ENCODE measurements around the gene CDH13. TPM values are rescaled to one million over a fixed set of nuclear protein-coding genes. Genes with fewer than 3 reads are reported as not detected.

The CDH13 gene
- total and polyA plus RNA-seq, 2 experiments from 2014 or later = 1.6 to 4.4 TPM

GRCh38 chr16:83044589-83044988 is 417.8 kb downstream of the CDH13 start (continued):
- no peak for TF ChIP-seq ETS1 (IDR thresholded peaks at IDR 0.05)
- no peak for TF ChIP-seq ZNF331 (CRISPR knock-in tag; IDR thresholded peaks at IDR 0.05; ENCODE audit: low read depth)
- TF ChIP-seq, protein P1, sequence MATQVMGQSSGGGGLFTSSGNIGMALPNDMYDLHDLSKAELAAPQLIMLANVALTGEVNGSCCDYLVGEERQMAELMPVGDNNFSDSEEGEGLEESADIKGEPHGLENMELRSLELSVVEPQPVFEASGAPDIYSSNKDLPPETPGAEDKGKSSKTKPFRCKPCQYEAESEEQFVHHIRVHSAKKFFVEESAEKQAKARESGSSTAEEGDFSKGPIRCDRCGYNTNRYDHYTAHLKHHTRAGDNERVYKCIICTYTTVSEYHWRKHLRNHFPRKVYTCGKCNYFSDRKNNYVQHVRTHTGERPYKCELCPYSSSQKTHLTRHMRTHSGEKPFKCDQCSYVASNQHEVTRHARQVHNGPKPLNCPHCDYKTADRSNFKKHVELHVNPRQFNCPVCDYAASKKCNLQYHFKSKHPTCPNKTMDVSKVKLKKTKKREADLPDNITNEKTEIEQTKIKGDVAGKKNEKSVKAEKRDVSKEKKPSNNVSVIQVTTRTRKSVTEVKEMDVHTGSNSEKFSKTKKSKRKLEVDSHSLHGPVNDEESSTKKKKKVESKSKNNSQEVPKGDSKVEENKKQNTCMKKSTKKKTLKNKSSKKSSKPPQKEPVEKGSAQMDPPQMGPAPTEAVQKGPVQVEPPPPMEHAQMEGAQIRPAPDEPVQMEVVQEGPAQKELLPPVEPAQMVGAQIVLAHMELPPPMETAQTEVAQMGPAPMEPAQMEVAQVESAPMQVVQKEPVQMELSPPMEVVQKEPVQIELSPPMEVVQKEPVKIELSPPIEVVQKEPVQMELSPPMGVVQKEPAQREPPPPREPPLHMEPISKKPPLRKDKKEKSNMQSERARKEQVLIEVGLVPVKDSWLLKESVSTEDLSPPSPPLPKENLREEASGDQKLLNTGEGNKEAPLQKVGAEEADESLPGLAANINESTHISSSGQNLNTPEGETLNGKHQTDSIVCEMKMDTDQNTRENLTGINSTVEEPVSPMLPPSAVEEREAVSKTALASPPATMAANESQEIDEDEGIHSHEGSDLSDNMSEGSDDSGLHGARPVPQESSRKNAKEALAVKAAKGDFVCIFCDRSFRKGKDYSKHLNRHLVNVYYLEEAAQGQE (IDR thresholded peaks at IDR 0.05; ENCODE audit: unreplicated experiment) = no peak
- TF ChIP-seq, protein P2, sequence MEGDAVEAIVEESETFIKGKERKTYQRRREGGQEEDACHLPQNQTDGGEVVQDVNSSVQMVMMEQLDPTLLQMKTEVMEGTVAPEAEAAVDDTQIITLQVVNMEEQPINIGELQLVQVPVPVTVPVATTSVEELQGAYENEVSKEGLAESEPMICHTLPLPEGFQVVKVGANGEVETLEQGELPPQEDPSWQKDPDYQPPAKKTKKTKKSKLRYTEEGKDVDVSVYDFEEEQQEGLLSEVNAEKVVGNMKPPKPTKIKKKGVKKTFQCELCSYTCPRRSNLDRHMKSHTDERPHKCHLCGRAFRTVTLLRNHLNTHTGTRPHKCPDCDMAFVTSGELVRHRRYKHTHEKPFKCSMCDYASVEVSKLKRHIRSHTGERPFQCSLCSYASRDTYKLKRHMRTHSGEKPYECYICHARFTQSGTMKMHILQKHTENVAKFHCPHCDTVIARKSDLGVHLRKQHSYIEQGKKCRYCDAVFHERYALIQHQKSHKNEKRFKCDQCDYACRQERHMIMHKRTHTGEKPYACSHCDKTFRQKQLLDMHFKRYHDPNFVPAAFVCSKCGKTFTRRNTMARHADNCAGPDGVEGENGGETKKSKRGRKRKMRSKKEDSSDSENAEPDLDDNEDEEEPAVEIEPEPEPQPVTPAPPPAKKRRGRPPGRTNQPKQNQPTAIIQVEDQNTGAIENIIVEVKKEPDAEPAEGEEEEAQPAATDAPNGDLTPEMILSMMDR (conservative IDR thresholded peaks at IDR 0.05; ENCODE audit: low read depth in 2 of 2) = no peak
- no peak for TF ChIP-seq EZH2 (IDR thresholded peaks at IDR 0.05; ENCODE audit: low read depth, unreplicated experiment)
- no peak for TF ChIP-seq NANOG (IDR thresholded peaks at IDR 0.05; ENCODE audit: borderline replicate concordance)

GRCh38 chr16:83045790-83046189 is 419.0 kb downstream of the CDH13 start:
- no peaks in the 10 kb centered on the region; the same call in 2 of the 3 replicates for H3K36me3 Mint-ChIP-seq (ENCODE audit: low read depth)
- H3K27ac ChIP-seq (ENCODE audit: low read depth) = no peak overlapping the region
- H3K27me3 Mint-ChIP-seq (ENCODE audit: insufficient read depth, low read depth, poor library complexity) = peaks cover 3% of the 10 kb centered on the region
- no peak for ATAC-seq
- DNase-seq (ENCODE audit: low spot score) = no peak
- H3K9me3 Mint-ChIP-seq = peaks cover 12% of the 10 kb centered on the region
- H3K27ac Mint-ChIP-seq = no peak overlapping the region
- H2AFZ ChIP-seq = no peak overlapping the region
- H3K4me1 Mint-ChIP-seq = 0 out of 3 replicates have a peak, but pooled peaks cover 3% of the 10 kb centered on the region
- H3K4me3 Mint-ChIP-seq = no peak overlapping the region
- H3K4me3 ChIP-seq = no peak overlapping the region
- peaks cover 3% of the 10 kb centered on the region; the same call in 1 of the 2 replicates for H3K9me2 ChIP-seq (ENCODE audit: insufficient read depth)
- H3K27me3 ChIP-seq (ENCODE audit: insufficient read depth) = no peaks in the 10 kb centered on the region
- no peaks in the 10 kb centered on the region for H4K20me1 ChIP-seq (replicated peaks; ENCODE audit: insufficient read depth)
- TF ChIP-seq ZNF114 (CRISPR knock-in tag; IDR thresholded peaks at IDR 0.05) = no peak
- H3K79me2 ChIP-seq (replicated peaks; ENCODE audit: insufficient read depth) = no peaks in the 10 kb centered on the region
- H3F3A ChIP-seq (replicated peaks; ENCODE audit: low read depth) = no peaks in the 10 kb centered on the region
- H3K4me1 ChIP-seq (ENCODE audit: insufficient read depth) = no peaks in the 10 kb centered on the region
- H3K4me2 ChIP-seq = no peak overlapping the region
- H3K36me3 ChIP-seq (ENCODE audit: insufficient read depth) = no peaks in the 10 kb centered on the region

Measured in GM23338 (cell line).